HUES64 (cell line): ENCODE results near the gene FRMPD2.

Experiments
- H3K27ac ChIP-seq: 2 replicates; pipeline ENCODE4 v1.7.0; 2013; ENCODE audit warnings: low read depth, low read length, inconsistent platforms
- H3K27me3 ChIP-seq: 2 replicates; pipeline ENCODE4 v1.6.1; 2013; ENCODE audit warnings: mild to moderate bottlenecking, low read length; ENCODE audit not compliant: insufficient read depth
- H3K36me3 ChIP-seq: 2 replicates; pipeline ENCODE4 v1.6.1; 2013; ENCODE audit warnings: mild to moderate bottlenecking, low read length; ENCODE audit not compliant: insufficient read depth
- H3K4me1 ChIP-seq: 2 replicates; pipeline ENCODE4 v1.6.1; 2013; ENCODE audit warnings: mild to moderate bottlenecking, low read length, moderate library complexity; ENCODE audit not compliant: insufficient read depth
- H3K4me3 ChIP-seq: 2 replicates; pipeline ENCODE4 v1.5.1; 2013; ENCODE audit warnings: mild to moderate bottlenecking, low read length, moderate library complexity
- H3K9ac ChIP-seq: 2 replicates; pipeline ENCODE4 v1.6.1; 2013; ENCODE audit warnings: mild to moderate bottlenecking, low read depth, low read length
- H3K9me3 ChIP-seq: 2 replicates; pipeline ENCODE4 v1.6.1; 2013; ENCODE audit warnings: low read depth, low read length; ENCODE audit not compliant: insufficient read depth
- WGBS: fragments of 150-250, 120-280 bp; methylation state at CpG from one replicate; pipeline ENCODE4 v1.1.7; 2013; ENCODE audit warnings: missing lambda C conversion rate; 5-methylcytosine and 5-hydroxymethylcytosine counted together

FRMPD2 gene

DNA sequence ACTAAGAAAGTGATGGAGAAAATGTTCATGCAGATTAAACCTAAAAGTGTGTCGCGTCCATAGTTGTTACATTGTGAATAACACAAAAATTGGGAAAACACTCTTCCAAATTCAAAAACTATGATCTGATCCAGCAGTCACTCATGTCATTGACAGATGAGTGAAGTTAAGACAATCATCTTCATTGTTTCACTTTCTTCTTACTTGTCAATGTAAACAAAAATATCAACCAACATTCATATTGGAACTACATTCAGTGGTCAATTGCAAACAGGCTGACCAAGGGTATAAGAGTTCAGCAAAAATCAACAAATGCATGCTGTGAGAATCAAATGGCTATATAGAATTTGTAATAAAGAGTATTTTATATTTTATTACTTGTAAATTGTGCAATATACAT lies 1.8 kb downstream of the FRMPD2 start:
- peaks cover 8% of the 10 kb centered on the region; the same call in 1 of the 2 replicates for H3K4me1 ChIP-seq
- no peak overlapping the region for H3K27ac ChIP-seq
- no peaks in the 10 kb centered on the region for H3K27me3 ChIP-seq
- H3K36me3 ChIP-seq = no peaks in the 10 kb centered on the region
- no peak overlapping the region for H3K9ac ChIP-seq
- no peak overlapping the region for H3K4me3 ChIP-seq
- no peaks in the 10 kb centered on the region for H3K9me3 ChIP-seq
- WGBS = 100% methylated on average over 2 of the region's 2 CpGs

DNA sequence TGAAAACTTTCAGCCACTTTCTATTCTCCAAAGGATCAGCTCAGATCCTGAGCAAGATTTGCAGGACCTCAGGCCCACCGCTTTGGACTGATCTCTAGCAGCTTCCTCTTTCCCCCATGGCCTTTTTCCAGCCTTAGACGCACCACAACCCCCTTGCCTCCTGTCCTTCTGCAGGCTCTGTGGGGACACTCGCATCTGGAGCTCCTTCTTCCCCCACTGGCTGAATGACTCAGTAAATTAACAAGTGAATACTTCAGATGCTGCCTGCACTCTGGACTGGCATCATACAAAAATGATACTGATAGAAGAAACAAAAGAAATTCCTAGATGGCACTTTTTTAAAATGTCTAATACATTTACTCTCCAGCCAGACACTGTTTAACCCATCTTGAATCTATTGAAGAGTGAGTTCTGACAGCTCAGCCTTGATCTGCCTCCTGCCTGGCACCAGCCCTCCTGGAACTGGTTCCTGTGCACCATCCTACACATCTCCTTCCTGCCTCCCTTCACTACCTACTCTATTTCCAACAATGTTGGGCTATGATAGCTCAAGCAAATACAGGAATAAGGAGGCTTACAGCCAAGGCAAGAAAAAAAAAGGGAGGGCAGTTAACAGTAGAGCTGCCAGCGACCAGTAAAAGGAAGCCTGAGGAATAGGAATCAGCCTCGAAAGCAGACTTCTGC lies 3.3 kb downstream of the FRMPD2 start:
- Histone ChIP-seq H3K4me3 (no peak overlapping the region), H3K36me3 (no peaks in the 10 kb centered on the region), H3K27ac (no peak overlapping the region), H3K4me1 (peaks cover 8% of the 10 kb centered on the region; the same call in 1 of the 2 replicates), H3K27me3 (no peaks in the 10 kb centered on the region), H3K9ac (no peak overlapping the region), H3K9me3 (no peaks in the 10 kb centered on the region)
- WGBS = 73% methylated on average over 5 of the region's 5 CpGs

DNA sequence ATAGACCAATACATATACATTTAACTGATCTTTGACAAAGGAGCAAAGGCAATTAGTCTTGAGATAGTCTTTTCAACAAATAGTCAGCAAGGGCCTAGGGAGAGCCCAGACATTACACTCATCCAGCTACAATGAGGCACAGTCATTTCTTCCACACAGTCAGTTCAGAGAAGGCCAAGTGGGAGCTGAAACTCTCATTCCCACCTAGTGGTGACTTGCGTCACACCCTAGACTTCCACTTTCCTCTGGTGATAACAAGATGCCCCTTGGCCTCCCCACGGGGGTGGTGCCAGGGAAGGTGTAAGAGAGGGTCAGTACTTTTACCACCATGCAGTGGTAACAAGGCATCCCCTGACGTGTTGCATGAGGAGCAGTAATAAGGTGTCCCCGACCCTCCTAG lies 8.0 kb downstream of the FRMPD2 start:
- H3K4me1 ChIP-seq = no peaks in the 10 kb centered on the region; the same call in 1 of the 2 replicates
- no peaks in the 10 kb centered on the region for H3K9me3 ChIP-seq
- H3K36me3 ChIP-seq = no peaks in the 10 kb centered on the region
- H3K9ac ChIP-seq = no peak overlapping the region
- WGBS = 94% methylated on average over 4 of the region's 4 CpGs
- no peak overlapping the region for H3K27ac ChIP-seq
- H3K4me3 ChIP-seq = no peak overlapping the region
- no peaks in the 10 kb centered on the region for H3K27me3 ChIP-seq

DNA sequence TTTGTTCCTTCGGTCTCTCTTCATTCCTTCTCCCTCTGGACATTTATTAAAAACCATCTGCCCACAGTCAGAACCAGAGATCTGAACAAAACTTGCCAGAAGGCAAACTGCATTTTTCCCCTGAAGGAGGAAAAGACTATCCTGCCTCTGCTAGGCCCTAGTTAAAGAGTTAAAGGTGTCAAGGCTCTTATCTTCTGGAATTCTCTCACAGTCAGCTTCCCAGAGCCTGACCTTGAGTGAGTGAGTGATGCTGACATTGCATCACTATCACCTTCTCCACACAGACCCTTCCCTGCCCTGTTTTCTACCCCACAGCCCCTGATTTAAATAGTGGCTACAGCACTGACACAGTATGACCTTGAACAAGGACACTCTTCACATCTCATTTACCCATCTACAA lies 16.4 kb downstream of the FRMPD2 start:
- no peak overlapping the region for H3K4me3 ChIP-seq
- H3K9me3 ChIP-seq = no peaks in the 10 kb centered on the region
- no peaks in the 10 kb centered on the region for H3K36me3 ChIP-seq
- 98% methylated on average over 1 of the region's 1 CpG for WGBS
- H3K9ac ChIP-seq = no peak overlapping the region
- no peaks in the 10 kb centered on the region for H3K4me1 ChIP-seq
- no peaks in the 10 kb centered on the region for H3K27me3 ChIP-seq
- no peak overlapping the region for H3K27ac ChIP-seq

DNA sequence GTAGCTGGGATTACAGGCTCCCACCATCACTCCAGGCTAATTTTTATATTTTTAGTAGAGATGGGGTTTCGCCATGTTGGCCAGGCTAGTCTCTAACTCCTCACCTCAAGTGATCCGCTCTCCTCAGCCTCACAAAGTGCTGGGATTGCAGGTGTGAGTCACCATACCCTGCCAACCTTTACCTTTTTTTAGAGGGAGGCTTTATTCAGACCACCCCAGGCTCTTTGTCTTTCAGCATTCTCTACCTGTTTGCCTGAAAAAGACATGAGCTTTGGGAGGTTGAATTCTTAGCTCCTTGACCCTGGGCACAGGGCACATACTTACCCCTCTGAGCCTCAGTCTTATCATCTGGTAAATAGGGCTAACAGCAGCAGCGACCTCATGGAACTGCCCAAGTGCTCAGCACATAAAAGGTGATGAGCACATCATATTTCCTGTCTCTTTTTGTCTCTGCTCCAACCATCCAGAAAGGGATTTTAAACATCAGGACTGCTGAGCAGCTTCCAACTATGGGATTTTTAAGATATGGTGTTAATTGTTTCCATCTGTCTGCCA lies 17.0 kb downstream of the FRMPD2 start:
- H3K27ac ChIP-seq = no peak overlapping the region
- no peaks in the 10 kb centered on the region for H3K27me3 ChIP-seq
- H3K4me1 ChIP-seq = peaks cover 4% of the 10 kb centered on the region; the same call in 1 of the 2 replicates
- no peaks in the 10 kb centered on the region for H3K9me3 ChIP-seq
- H3K4me3 ChIP-seq = no peak overlapping the region
- no peak overlapping the region for H3K9ac ChIP-seq
- 84% methylated on average over 2 of the region's 3 CpGs for WGBS
- no peaks in the 10 kb centered on the region for H3K36me3 ChIP-seq

DNA sequence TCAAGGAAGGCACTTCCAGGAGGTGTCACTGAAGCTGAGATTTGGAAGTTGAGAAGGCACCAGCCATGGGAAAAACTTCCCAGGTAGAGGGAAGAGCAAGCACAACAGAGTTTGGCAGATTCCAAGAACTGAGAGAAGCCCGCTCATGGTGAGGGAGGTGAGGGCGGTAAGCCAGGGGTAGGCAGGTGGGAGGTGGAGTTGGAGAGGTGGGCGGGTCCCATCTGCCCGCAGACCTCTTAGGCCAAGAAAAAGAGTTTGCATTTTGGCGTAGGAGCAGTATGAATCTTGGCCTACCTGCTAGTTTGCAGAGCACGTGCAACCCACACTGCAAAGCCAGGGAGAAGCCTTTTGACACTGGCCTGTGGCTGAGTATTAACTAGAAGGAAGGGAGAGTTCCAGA lies 18.8 kb downstream of the FRMPD2 start:
- H3K4me3 ChIP-seq = no peak overlapping the region
- H3K4me1 ChIP-seq = peaks cover 17% of the 10 kb centered on the region
- H3K27ac ChIP-seq = no peak overlapping the region
- no peaks in the 10 kb centered on the region for H3K9me3 ChIP-seq
- 89% methylated on average over 6 of the region's 6 CpGs for WGBS
- H3K9ac ChIP-seq = no peak overlapping the region
- H3K36me3 ChIP-seq = no peaks in the 10 kb centered on the region
- H3K27me3 ChIP-seq = no peaks in the 10 kb centered on the region

DNA sequence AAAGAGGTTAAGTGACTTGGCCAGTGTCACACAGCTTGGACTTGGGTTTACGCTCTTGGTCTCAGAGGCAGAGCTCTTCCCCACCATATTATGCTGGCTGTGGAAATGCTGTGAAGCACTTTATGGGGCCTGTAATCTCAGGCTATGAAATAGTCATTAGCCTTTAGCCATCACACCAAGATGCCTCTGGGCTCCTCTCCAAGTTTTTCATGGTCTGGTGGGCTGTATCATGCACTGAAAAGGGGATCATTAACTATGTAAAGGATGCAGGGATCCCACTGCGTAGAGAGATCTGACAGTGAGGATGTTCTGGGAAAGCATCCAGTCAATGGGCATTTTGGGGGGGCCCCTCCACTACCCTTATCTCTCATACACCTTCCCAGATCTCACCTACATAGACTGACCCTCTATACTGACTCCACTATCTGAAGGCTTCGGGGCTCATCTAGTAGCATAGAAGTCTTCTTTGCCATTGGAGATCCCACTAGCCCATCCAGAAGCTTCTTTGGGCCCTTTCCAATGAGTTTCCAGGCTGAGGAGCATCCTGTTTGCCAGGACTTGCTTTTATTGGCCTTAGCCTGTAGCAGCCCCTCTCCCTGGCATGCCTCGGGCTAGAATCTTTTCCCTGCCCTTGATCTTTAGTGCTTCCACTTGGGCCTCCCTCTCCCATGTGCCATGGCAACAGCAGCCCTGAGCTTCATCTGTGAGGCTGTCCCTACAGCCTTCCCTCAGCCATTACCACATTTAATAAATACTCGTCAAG lies 19.6 kb downstream of the FRMPD2 start:
- 88% methylated on average over 5 of the region's 5 CpGs for WGBS

DNA sequence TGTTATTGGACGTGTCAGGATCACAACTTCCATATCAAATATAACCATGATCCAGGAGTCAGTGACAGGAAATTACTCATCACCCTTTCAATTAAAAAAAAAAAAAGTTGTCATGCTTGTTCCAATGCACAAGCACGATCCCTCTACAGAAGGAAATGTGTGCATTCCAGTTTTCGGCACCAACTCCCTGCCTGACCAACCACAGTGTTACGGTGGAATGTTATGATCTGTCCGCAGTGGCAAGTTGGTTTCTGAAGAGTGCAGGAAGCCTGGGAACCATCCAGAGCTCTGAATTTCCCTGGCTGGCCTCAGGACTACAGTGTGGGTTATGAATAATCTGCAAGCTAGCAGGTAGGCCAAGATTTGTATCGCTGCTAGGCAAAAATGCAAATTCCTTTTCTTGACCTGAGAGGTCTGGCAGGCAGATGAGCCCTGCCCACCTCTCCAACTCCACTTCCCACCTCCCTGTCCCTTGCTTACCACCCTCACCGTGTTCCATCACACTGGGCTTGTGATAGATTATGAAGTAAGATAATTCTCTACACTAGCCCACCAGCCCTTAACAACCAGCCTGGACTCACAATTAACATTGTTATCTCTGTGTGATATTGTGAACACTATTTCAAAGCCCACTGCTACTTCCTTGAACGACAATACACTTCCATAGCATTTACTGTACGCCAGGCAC lies 20.4 kb downstream of the FRMPD2 start:
- H3K27me3 ChIP-seq = no peaks in the 10 kb centered on the region
- H3K9me3 ChIP-seq = no peaks in the 10 kb centered on the region
- H3K4me3 ChIP-seq = no peak overlapping the region
- no peaks in the 10 kb centered on the region for H3K36me3 ChIP-seq
- 92% methylated on average over 8 of the region's 9 CpGs for WGBS
- peaks cover 17% of the 10 kb centered on the region for H3K4me1 ChIP-seq
- no peak overlapping the region for H3K9ac ChIP-seq
- H3K27ac ChIP-seq = no peak overlapping the region

More for the DNA sequence above, 19.6 kb downstream of the FRMPD2 start:
- no peak overlapping the region for H3K27ac ChIP-seq
- no peak overlapping the region for H3K9ac ChIP-seq
- peaks cover 17% of the 10 kb centered on the region for H3K4me1 ChIP-seq
- H3K9me3 ChIP-seq = no peaks in the 10 kb centered on the region
- H3K4me3 ChIP-seq = no peak overlapping the region
- no peaks in the 10 kb centered on the region for H3K27me3 ChIP-seq
- no peaks in the 10 kb centered on the region for H3K36me3 ChIP-seq

DNA sequence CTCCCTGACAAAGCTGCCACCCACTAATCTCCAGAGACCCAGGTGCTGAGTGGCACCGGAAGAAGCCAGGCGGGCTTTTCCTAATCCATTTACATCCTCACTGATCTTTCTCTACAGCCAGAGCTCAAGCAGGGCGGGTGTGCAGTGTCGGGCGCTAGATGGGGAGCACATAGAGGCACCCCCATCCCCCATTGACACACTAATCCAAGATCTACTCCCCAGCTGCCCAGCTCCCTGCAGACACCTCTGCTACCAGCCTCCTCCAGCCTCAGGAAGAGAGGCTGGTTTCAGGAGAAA lies 22.2 kb downstream of the FRMPD2 start:
- 91% methylated on average over 5 of the region's 5 CpGs for WGBS
- peak overlapping the region; percentile 8; the same call in 1 of the 2 replicates for H3K9ac ChIP-seq
- H3K4me1 ChIP-seq = peaks cover 17% of the 10 kb centered on the region
- no peak overlapping the region for H3K4me3 ChIP-seq
- H3K27me3 ChIP-seq = no peaks in the 10 kb centered on the region
- H3K36me3 ChIP-seq = no peaks in the 10 kb centered on the region
- no peak overlapping the region for H3K27ac ChIP-seq
- no peaks in the 10 kb centered on the region for H3K9me3 ChIP-seq

DNA sequence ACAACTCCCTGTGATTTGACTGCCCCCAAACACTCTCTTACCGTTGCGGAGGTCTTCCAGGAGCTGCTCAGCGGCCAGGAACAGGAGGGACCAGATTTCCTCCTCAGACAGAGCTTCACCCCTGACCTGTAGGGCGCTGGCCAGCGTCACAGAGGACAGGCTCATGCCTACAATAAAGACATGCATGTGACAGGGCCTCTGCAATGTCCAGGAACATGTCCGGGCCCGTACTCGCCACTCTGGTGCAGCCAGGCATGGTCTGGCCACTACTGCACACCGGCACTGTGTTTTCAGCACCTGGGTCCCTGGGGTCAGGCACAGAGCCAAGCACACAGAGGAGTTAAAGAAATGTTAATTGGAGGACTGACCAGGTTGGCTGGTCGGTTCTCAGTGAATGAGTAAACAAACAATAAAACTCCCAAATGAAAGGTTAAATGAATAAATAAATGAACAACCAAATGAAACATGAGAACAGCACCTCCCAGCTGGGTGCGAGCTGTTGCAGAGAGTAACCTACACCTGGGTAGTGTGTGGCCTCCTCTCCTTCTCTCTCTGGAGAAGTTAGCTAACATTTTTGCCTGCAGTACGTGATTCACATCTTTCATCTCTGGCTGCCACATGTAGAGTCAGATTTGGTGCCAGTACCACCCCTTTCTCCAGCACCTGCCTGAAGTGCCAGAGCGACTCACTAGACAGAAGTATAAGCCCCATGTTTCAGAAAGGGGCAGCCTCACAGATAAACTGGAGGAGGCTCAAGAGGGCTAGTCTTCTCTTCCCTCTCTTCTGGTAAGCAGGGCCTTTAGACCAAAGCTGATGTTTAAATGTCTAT lies 22.8 kb downstream of the FRMPD2 start:
- H3K4me3 ChIP-seq = no peak overlapping the region
- H3K4me1 ChIP-seq = peaks cover 17% of the 10 kb centered on the region
- 84% methylated on average over 12 of the region's 13 CpGs for WGBS
- H3K9me3 ChIP-seq = no peaks in the 10 kb centered on the region
- no peak overlapping the region for H3K9ac ChIP-seq
- no peaks in the 10 kb centered on the region for H3K27me3 ChIP-seq
- no peaks in the 10 kb centered on the region for H3K36me3 ChIP-seq
- 0 out of 2 replicates have a peak overlapping the region, but pooled peaks have one; percentile 31 for H3K27ac ChIP-seq
